KBM-7 (cell line): ENCODE data around the gene PARP11.

ENCODE experiments used
- DNase-seq: peaks from one replicate; pipeline ENCODE4 v3.0.0-alpha.2; 2015
- in situ Hi-C: fragments of 300-500 bp; cut with MboI; formaldehyde crosslinking; loops from 2 replicates; pipeline ENCODE4 v1.14.3; 2020; ENCODE audit warnings: low sequenced_read_pairs, low pct_unique_long_range_greater_than_20kb, mixed read lengths

PARP11 gene

DNA sequence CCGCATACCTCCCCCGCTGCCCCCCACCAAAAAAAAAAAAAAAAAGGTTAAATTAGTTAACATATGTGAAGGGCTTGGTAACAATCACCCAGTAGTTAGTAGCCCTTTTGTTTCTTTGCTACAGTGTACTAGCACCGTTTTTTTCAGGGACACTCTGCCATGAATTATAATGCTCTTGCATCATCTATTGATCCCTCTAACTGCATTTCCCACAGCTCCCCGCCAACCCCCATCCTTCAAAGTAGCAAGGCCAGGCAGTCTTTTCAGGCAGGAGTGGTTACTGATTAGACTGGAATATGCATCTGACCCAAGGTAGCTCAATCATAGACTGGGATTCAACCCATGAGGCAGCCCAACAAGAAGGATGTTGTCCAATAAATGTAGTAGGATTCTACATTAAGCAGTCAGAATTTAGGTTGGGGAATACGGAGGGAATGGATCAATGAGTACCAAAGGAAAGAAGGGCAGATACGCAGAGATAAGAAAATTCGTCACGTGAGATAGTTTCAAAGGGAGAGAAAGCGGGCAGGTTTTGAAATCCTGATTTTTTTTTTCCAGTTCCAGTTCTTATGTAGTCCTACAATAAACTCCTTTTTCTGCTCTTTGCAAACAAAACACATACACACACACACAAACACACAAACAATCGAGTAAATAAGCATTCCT lies 80.4 kb downstream of the PARP11 start:
- in situ Hi-C loops: loop anchor here (25.0 kb wide), 1 partner anchor 480 kb away; no protein-coding TSS in a partner anchor
- no peak for DNase-seq

DNA sequence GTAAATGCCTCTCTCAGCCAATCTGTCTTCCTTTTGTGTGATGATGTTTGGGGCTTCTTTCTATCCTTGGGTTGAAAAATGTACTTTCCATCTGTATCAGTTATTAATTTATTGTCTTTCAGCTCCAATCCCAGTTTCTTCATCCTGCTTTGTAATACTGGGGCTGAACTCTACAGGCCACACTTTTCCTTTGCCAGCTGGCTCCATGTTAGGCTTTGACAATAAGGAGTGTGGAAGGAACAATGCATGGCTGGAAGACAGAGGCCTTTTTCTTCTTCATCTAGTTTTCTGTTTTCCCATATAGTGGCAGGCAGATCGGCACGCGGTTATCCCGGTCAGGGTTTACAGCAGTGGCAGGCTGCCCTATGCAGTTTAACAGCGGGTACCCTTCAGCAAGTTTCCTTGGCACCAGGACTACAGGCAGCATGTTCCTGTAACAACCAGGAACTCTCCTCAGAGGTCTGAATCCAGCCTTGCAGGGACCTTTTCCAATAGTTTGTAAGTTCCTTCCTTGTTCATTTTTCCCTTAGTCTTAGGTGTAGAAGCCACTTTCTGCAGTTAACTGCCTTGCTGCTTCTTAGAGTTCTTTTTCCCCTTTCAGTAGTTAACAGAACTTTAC lies 81.8 kb downstream of the PARP11 start:
- DNase-seq: no peak
- in situ Hi-C loops: loop anchor here (25.0 kb wide), 1 partner anchor 479 kb away; no protein-coding TSS in a partner anchor

DNA sequence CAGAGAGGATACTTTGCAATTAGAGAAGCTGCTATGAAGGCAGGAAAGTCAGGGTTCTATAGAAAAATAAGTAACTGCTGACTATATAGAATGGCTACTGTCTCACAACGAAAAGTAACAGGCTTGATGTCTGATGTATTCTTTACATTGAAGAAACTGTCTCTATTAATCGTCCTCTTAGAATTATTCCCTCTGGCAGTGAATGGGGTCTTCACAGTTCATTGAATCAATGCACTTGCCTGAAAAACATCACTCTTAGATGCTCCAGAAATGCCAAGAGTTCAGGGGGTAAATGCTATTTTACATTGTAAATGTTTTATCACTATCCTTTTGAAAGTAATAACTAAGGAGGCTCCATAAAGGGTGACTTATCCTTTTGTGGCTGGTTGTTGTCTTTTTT lies 82.6 kb downstream of the PARP11 start:
- in situ Hi-C loops: loop anchor here (25.0 kb wide), 1 partner anchor 478 kb away; no protein-coding TSS in a partner anchor
- no peak for DNase-seq

DNA sequence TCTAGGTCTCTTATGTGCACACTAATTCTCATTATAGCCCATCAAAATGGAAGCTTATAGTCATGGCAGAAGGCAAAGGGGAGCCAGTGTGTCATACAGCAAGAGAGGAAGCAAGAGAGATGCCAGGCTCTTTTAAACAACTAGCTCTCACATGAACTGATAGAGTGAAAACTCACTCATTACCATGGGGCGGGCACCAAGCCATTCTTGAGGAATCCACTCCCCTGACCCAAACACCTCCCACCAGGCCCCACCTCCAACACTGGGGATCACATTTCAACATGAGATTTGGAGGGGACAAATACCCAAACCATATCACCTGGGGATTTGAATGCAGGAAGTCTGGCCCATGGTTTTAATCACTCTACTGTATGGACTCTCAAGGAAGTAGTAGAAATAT lies 83.4 kb downstream of the PARP11 start:
- in situ Hi-C loops: loop anchor here (25.0 kb wide), 1 partner anchor 478 kb away; no protein-coding TSS in a partner anchor
- DNase-seq: no peak

DNA sequence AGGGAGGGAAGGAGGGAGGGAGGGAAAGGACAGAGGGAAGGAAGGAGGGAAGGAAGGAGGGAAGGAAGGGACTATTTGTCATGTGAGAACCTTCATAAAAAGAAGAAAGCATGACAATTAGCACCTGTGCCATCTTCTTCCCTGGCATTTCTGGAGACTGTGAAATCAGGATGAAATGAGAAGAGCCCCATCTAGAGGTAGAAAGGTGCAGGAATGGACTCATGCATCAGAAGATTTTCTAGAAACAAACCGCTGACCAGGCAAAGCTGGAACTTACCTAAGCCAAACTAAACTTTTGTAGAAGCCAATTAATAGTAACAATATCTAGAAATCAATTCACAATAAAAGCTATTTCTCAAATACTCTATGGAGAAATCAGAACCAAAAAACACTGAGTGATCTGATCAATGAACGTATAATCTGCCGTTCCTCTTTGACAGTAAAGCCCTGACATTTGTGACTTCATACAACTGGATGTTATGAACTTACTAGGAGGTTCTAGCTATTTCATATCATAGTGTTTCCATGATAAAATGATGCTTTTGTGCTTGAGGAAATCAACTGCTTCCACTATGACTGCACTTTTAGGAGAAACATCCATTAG lies 95.9 kb downstream of the PARP11 start:
- DNase-seq: peak; percentile 52
- in situ Hi-C loops: loop anchor here (25.0 kb wide), 1 partner anchor 465 kb away; no protein-coding TSS in a partner anchor

DNA sequence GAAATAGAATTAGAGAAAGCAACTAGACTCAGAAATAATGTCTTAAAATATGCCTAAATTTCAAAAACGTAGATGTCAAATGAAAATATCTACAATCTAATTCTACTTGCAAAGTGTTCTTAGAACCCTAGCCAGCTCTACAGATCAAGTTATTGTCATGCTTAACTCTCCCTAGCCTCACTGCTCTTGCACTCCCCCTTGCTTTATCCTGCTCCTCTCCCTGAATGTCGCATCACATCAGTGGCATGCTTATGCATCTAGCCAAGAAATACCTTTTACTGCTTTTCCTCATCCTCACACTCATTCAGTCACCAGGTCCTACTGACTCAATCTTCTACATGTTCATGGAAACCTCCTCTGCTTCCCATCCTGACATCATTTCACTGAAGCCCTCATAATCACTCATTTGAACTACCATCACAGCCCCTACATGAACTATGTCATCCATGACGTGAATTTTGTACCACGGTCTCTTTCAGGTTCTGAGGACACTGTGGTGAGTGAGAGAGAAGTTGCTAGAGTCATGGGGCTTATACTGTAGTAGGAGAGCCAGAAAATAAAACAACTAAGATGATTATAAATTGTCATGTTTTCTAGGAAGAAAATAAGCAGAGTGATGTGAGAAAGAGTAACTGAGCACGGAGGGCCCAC lies 97.7 kb downstream of the PARP11 start:
- no peak for DNase-seq
- in situ Hi-C loops: loop anchor here (25.0 kb wide), 1 partner anchor 463 kb away; no protein-coding TSS in a partner anchor

DNA sequence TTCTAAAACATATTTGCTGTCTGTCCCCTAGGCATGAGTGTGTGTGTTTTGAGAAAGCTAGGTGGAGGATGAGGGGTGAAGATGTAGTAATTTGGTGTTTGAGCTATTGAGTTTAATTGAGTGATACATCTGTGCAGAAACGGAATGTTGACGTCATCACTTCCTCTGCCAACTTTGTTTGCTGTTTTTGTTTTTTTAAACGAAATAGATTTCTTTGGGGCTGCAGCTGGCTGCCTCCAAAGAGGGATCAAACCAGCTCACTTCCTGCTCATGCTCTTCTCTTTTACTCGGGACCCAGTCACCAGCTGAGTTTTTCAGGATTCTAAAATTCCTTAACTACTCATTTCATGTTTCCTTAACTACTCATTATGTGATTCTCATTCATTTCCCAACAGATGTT lies 100.8 kb downstream of the PARP11 start:
- DNase-seq: no peak
- in situ Hi-C loops: no loop called here

DNA sequence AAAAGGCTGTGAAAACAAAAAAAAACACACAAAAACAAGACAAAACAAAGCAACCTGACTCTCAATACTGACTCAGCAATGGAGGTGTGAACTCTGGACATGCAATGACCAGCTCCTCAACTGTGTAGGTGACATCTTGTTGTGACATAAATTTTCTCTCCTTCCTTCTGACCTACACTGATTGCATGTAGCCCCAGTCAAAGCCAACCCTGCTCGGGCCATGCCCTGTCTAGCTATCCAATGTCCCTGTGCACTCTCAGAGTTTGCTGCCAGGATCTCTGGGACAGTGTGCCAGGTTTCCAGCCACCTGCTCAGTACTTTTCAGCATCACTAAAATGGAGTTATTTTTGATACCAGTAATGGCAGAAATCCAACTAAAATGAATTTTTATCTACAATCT lies 101.3 kb downstream of the PARP11 start:
- in situ Hi-C loops: no loop called here
- no peak for DNase-seq

DNA sequence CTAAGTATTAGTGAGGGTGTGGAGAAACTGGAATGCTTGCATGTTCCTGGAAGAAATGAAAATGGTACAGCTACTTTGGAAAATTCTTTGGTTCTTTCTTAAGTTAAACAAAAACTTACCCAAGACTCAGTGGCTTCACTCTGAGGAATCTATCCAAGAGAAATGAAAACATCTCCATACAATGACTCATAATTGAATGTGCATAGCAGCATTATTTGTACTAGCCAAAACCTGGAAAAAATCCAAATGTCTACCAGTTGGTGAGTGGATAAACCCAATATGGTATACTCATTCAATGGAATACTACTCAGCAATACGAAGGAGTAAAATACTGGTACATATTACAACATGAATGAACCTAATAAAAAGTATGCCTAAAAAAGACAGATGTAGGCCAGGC lies 102.3 kb downstream of the PARP11 start:
- DNase-seq: no peak
- in situ Hi-C loops: no loop called here

DNA sequence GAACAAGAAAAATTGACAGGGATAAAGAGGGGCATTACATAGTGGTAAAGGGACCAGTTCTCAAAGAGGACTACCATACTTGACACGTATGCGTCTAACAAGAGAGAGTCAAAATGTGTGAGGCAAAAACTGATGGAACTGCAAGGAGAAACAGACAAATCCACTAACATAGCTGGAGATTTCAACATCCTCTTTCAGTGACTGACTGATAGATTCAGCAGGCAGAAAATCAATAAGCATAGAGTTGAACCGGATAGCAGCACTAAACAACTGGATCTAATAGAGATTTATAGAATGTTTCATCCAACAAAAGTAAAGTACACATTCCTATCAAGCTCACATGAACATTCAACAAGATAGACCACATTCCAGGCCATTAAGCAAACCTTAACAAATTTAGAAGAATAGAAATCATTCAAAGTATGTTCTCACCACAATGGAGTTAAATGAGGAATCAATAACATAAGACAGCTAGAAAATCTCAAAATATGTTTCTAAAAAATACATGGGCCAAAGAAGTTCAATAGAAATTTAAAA lies 104.2 kb downstream of the PARP11 start:
- DNase-seq: no peak
- in situ Hi-C loops: no loop called here

DNA sequence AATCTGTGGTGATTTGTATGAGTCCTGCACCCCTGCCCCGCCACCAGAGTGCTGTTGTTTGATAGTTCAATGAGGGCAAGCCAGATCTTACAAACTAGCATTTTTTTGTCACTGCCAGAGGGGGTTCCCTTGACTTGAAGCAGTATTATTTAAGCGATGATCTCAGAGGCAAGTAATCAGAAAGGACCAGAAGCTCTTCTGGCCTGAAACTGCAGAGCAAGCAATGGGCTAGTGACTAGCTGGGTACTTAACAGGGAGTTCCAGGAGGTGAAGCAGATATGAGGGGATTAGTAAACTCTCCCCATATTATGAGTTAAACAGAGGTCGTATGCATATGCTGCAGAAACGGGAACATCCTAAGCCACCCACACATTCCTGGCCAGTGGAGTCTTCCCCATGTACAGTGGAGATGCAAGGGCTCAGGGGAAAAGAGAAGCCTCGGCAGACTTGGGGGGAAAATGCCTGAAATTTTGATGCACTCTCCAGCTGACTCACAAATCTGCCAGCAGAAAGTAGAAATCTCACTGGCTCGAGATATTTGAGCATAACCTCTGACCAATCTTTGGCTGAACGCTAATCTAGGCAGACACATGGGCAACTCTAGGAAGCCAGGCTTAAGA lies 112.0 kb downstream of the PARP11 start:
- DNase-seq: no peak
- in situ Hi-C loops: no loop called here

DNA sequence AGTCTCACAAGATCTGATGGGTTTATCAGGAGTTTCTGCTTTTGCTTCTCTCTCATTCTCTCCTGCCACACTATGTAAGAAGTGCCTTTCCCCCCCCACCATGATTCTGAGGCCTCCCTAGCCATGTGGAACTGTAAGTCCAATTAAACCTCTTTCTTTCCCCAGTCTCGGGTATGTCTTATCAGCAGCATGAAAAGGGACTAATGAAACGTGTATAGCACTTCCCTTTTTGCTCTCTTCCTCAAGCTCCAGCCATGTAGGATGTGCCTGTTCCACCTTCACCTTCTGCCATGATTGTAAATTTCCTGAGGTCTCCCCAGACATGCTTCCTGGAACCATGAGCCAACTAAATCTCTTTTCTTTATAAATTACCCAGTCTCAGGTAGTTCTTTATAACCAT lies 113.3 kb downstream of the PARP11 start:
- DNase-seq: peak; percentile 32
- in situ Hi-C loops: no loop called here
